GM23248 (cell line): ENCODE results near the gene PDIA4. TPM values are rescaled to one million over a fixed set of nuclear protein-coding genes. Genes with fewer than 3 reads are reported as not detected.
A peak's percentile ranks its signal among the peaks of the same experiment; 100 is the strongest.

ENCODE experiments used
- DNase-seq: peaks from one replicate; pipeline ENCODE4 v3.0.0-alpha.2; 2015
- H2AFZ ChIP-seq: fragments of 200-600 bp; sonication (generic); 2 replicates; pipeline ENCODE4 v1.6.1; 2016; ENCODE audit warnings: antibody characterized with exemption
- H3F3A ChIP-seq: fragments of 200-600 bp; sonication (generic); 2 replicates; pipeline ENCODE4 v1.6.1; 2016; ENCODE audit warnings: mild to moderate bottlenecking, antibody characterized with exemption, mixed run types; ENCODE audit not compliant: insufficient read depth
- H3K27ac ChIP-seq: fragments of 200-600 bp; sonication (generic); 2 replicates; pipeline ENCODE4 v1.5.1; 2016; ENCODE audit warnings: mild to moderate bottlenecking
- H3K27me3 ChIP-seq: fragments of 200-600 bp; sonication (generic); replicated peaks from 2 replicates; pipeline ENCODE4 v1.6.1; 2016; ENCODE audit warnings: mild to moderate bottlenecking; ENCODE audit not compliant: insufficient read depth
- H3K36me3 ChIP-seq: fragments of 200-600 bp; sonication (generic); 2 replicates; pipeline ENCODE4 v1.6.1; 2016; ENCODE audit warnings: low read depth, mild to moderate bottlenecking
- H3K4me1 ChIP-seq: fragments of 200-600 bp; sonication (generic); 2 replicates; pipeline ENCODE4 v1.6.1; 2016; ENCODE audit warnings: mild to moderate bottlenecking; ENCODE audit not compliant: insufficient read depth
- H3K4me2 ChIP-seq: fragments of 200-600 bp; sonication (generic); one replicate; pipeline ENCODE4 v1.6.1; 2016; ENCODE audit warnings: mild to moderate bottlenecking; ENCODE audit not compliant: unreplicated experiment
- H3K4me3 ChIP-seq: fragments of 200-600 bp; sonication (generic); 2 replicates; pipeline ENCODE4 v1.5.1; 2016; ENCODE audit warnings: mild to moderate bottlenecking
- H3K79me2 ChIP-seq: fragments of 200-600 bp; sonication (generic); 2 replicates; pipeline ENCODE4 v1.6.1; 2016; ENCODE audit warnings: mild to moderate bottlenecking; ENCODE audit not compliant: insufficient read depth
- H3K9ac ChIP-seq: fragments of 200-600 bp; sonication (generic); 2 replicates; pipeline ENCODE4 v1.6.1; 2016; ENCODE audit warnings: mild to moderate bottlenecking
- H3K9me2 ChIP-seq: fragments of 200-600 bp; sonication (generic); 2 replicates; pipeline ENCODE4 v1.6.1; 2016; ENCODE audit warnings: mixed run types, mild to moderate bottlenecking, moderate library complexity; ENCODE audit not compliant: insufficient read depth
- H3K9me3 ChIP-seq: fragments of 200-600 bp; sonication (generic); one replicate; pipeline ENCODE4 v1.6.1; 2017; ENCODE audit warnings: low read depth
- H4K20me1 ChIP-seq: fragments of 200-600 bp; sonication (generic); 2 replicates; pipeline ENCODE4 v1.6.0; 2016; ENCODE audit not compliant: insufficient read depth
- EZH2 ChIP-seq: fragments of 200-600 bp; sonication (generic); IDR thresholded peaks from 2 replicates; pipeline ENCODE4 v1.6.1; 2018; ENCODE audit warnings: antibody characterized with exemption, mild to moderate bottlenecking; ENCODE audit not compliant: insufficient read depth, poor library complexity, severe bottlenecking
- EZH2phosphoT487 ChIP-seq: fragments of 200-600 bp; sonication (generic); IDR thresholded peaks from 2 replicates; pipeline ENCODE4 v1.6.1; 2018; ENCODE audit warnings: antibody characterized with exemption, moderate library complexity, mild to moderate bottlenecking, low read depth; ENCODE audit not compliant: insufficient read depth
- WGBS, 2 experiments: methylation state at CpG; one replicate each; pipeline ENCODE4 v1.1.6; 2015 to 2017; ENCODE audit warnings: low lambda C conversion rate in 2 of 2, low coverage in 1 of 2; ENCODE audit errors: missing lambda C conversion rate in 2 of 2; 5-methylcytosine and 5-hydroxymethylcytosine counted together
- in situ Hi-C: fragments of 300-500 bp; cut with MboI; formaldehyde crosslinking; loops from 2 replicates; pipeline ENCODE4 v1.15.0; 2020
- polyA plus RNA-seq: library from polyadenylated mRNA; unstranded; fragments of >200 nt; fragmentation: Nextera tagmentation; extraction: Ambion mirVana; gene quantifications from 2 replicates; pipeline ENCODE4 v1.2.1, GENCODE V29; 2016
- total RNA-seq: library from RNA; depleted of rRNA; stranded (reverse); fragments of >200 nt; shearing (Covaris generic); gene quantifications from 2 replicates; pipeline ENCODE4 v1.2.3, GENCODE V29; 2014; rRNA removed

The PDIA4 gene
- total RNA-seq (191 and 196 TPM in 2 replicates), polyA plus RNA-seq (204 and 210 TPM in 2 replicates)

GRCh38 chr7:149028346-149029109, at the start of gene PDIA4:
TSS of gene PDIA4 (minus strand) at chr7:149028505. CDS start at chr7:149028408, 97 bp downstream.
- TF ChIP-seq EZH2phosphoT487 (no peak), EZH2 (no peak)
- Histone ChIP-seq H3K4me3 (peak within 1 kb of the TSS; percentile 78), H3K4me2 (peak within 1 kb of the TSS; percentile 97), H3K79me2 (peaks cover 45% of the 10 kb centered on the region), H3K9ac (peak within 1 kb of the TSS; percentile 92), H3K27ac (peak within 1 kb of the TSS; percentile 74), H3K4me1 (peaks cover 12% of the 10 kb centered on the region), H3F3A (peaks cover 18% of the 10 kb centered on the region), H2AFZ (peak within 1 kb of the TSS; percentile 93), H3K9me3 (no peaks in the 10 kb centered on the region), H3K36me3 (no peaks in the 10 kb centered on the region), H3K27me3 (no peaks in the 10 kb centered on the region), H4K20me1 (no peaks in the 10 kb centered on the region), H3K9me2 (no peaks in the 10 kb centered on the region)
- WGBS, 2 experiments, result 1% methylated on average over 55 to 66 of the region's 87 CpGs
- DNase-seq, result peak; percentile 99
- in situ Hi-C loops, result no loop called here

- Histone ChIP-seq H2AFZ (no peak overlapping the region), H3K79me2 (peaks cover 13% of the 10 kb centered on the region; the same call in 1 of the 2 replicates), H3K9ac (no peak overlapping the region), H3K36me3 (peaks cover 6% of the 10 kb centered on the region; the same call in 1 of the 2 replicates), H3K27ac (no peak overlapping the region), H3K4me2 (no peak overlapping the region), H3K9me3 (no peaks in the 10 kb centered on the region), H3K4me3 (no peak overlapping the region), H3K9me2 (no peaks in the 10 kb centered on the region), H3F3A (no peaks in the 10 kb centered on the region), H3K27me3 (no peaks in the 10 kb centered on the region), H3K4me1 (no peaks in the 10 kb centered on the region), H4K20me1 (no peaks in the 10 kb centered on the region)
- TF ChIP-seq EZH2phosphoT487 (no peak), EZH2 (no peak)
- WGBS, 2 experiments, result 90 to 91% methylated on average over 9 of the region's 9 CpGs
- DNase-seq, result no peak
- in situ Hi-C loops, result no loop called here
Measured at GRCh38 chr7:149077594-149077993, 49.3 kb upstream of the PDIA4 start.

- Histone ChIP-seq H3K4me1 (no peaks in the 10 kb centered on the region), H2AFZ (no peak overlapping the region), H3K4me3 (no peak overlapping the region), H4K20me1 (no peaks in the 10 kb centered on the region), H3F3A (no peaks in the 10 kb centered on the region), H3K79me2 (peaks cover 13% of the 10 kb centered on the region; the same call in 1 of the 2 replicates), H3K9me3 (no peaks in the 10 kb centered on the region), H3K9me2 (no peaks in the 10 kb centered on the region), H3K9ac (no peak overlapping the region), H3K4me2 (no peak overlapping the region), H3K36me3 (peaks cover 11% of the 10 kb centered on the region; the same call in 1 of the 2 replicates), H3K27me3 (no peaks in the 10 kb centered on the region), H3K27ac (no peak overlapping the region)
- no peak for TF ChIP-seq EZH2phosphoT487
- TF ChIP-seq EZH2, result no peak
- in situ Hi-C loops, result no loop called here
- WGBS, 2 experiments, result 94 to 98% methylated on average over 2 of the region's 2 CpGs
- DNase-seq, result no peak
Measured at GRCh38 chr7:149075286-149075685, 47.0 kb upstream of the PDIA4 start.

GRCh38 chr7:149074116-149074885, 46.0 kb upstream of the PDIA4 start:
- no peak overlapping the region for H3K9ac ChIP-seq
- H3K27me3 ChIP-seq, result no peaks in the 10 kb centered on the region
- no peaks in the 10 kb centered on the region for H3K9me2 ChIP-seq
- H4K20me1 ChIP-seq, result no peaks in the 10 kb centered on the region
- H3K36me3 ChIP-seq, result peaks cover 18% of the 10 kb centered on the region; the same call in 1 of the 2 replicates
- H2AFZ ChIP-seq, result no peak overlapping the region
- no peaks in the 10 kb centered on the region for H3K4me1 ChIP-seq
- no peak overlapping the region for H3K4me2 ChIP-seq
- no peak for TF ChIP-seq EZH2
- in situ Hi-C loops, result no loop called here
- 85 to 88% methylated on average over 3 of the region's 3 CpGs for WGBS, 2 experiments
- no peak for DNase-seq
- H3K79me2 ChIP-seq, result peaks cover 13% of the 10 kb centered on the region; the same call in 1 of the 2 replicates
- H3K27ac ChIP-seq, result no peak overlapping the region
- no peak overlapping the region for H3K4me3 ChIP-seq
- no peaks in the 10 kb centered on the region for H3K9me3 ChIP-seq
- H3F3A ChIP-seq, result no peaks in the 10 kb centered on the region
